OCI-LY7 (cell line): Measurements from ENCODE around the gene TMEM167B. TPM values are rescaled to one million over a fixed set of nuclear protein-coding genes. Genes with fewer than 3 reads are reported as not detected.
"Not testable (repeated sequence)": the region's sequence is repeated elsewhere in the genome, so short reads cannot be mapped to it uniquely, and the experiment has no call there.

ENCODE experiments used
- BruUV-seq: library from RNA; stranded (reverse); fragments of 400-500 nt; replicated peaks from 2 replicates; lab custom pipeline; 2021; lab: Mats Ljungman, UMichigan
- CTCF ChIA-PET: fragments of 300-600 bp; sonication (Branson Sonifier 250); formaldehyde crosslinking; loops from one replicate; lab custom pipeline; 2022; ENCODE audit warnings: antibody characterized with exemption; ENCODE audit not compliant: unreplicated experiment; lab: Charles Lee
- POLR2A ChIA-PET: fragments of 300-600 bp; sonication (Branson Sonifier 250); formaldehyde crosslinking; loops from one replicate; lab custom pipeline; 2022; ENCODE audit warnings: antibody characterized with exemption; lab: Charles Lee
- DNase-seq: peaks from one replicate; pipeline ENCODE4 v3.0.0-alpha.2; 2015; ENCODE audit warnings: low spot score
- H2AFZ ChIP-seq: fragments of 200-600 bp; sonication (generic), shearing (Covaris generic); 2 replicates; pipeline ENCODE4 v1.6.1; 2014; ENCODE audit warnings: mild to moderate bottlenecking, antibody characterized with exemption, low read length, moderate library complexity
- H3K27ac ChIP-seq: fragments of 200-600 bp; sonication (generic); 2 replicates; pipeline ENCODE4 v1.5.1; 2014; ENCODE audit warnings: mixed run types, low read depth, mild to moderate bottlenecking, moderate library complexity, low read length, inconsistent platforms; ENCODE audit not compliant: poor library complexity, severe bottlenecking
- H3K36me3 ChIP-seq: fragments of 200-600 bp; sonication (generic); 2 replicates; pipeline ENCODE4 v1.6.1; 2014; ENCODE audit warnings: mild to moderate bottlenecking, antibody characterized with exemption, low read length, moderate library complexity, mixed read lengths; ENCODE audit not compliant: insufficient read depth
- H3K4me1 ChIP-seq: fragments of 200-600 bp; sonication (generic); 2 replicates; pipeline ENCODE4 v1.5.1; 2014; ENCODE audit warnings: mild to moderate bottlenecking, low read length; ENCODE audit not compliant: insufficient read depth, poor library complexity, severe bottlenecking
- H3K4me2 ChIP-seq: fragments of 200-600 bp; sonication (generic); 2 replicates; pipeline ENCODE4 v1.6.1; 2014; ENCODE audit warnings: mild to moderate bottlenecking, low read length
- H3K4me3 ChIP-seq: fragments of 200-600 bp; sonication (generic); 2 replicates; pipeline ENCODE4 v1.5.1; 2014; ENCODE audit warnings: mild to moderate bottlenecking, low read depth, low read length; ENCODE audit not compliant: poor library complexity, severe bottlenecking
- H3K79me2 ChIP-seq: fragments of 200-600 bp; sonication (generic); 2 replicates; pipeline ENCODE4 v1.6.1; 2016; ENCODE audit warnings: low read depth, mild to moderate bottlenecking, low read length, moderate library complexity, mixed read lengths; ENCODE audit not compliant: insufficient read depth
- H3K9me2 ChIP-seq: fragments of 200-600 bp; sonication (generic); 2 replicates; pipeline ENCODE4 v1.6.1; 2016; ENCODE audit warnings: mild to moderate bottlenecking, low read length, mixed read lengths; ENCODE audit not compliant: insufficient read depth
- H3K9me3 ChIP-seq: fragments of 200-600 bp; sonication (generic); 2 replicates; pipeline ENCODE4 v1.6.1; 2014; ENCODE audit warnings: mild to moderate bottlenecking, mixed run types, low read length, mixed read lengths
- H4K20me1 ChIP-seq: fragments of 200-600 bp; sonication (generic); 2 replicates; pipeline ENCODE4 v1.6.1; 2014; ENCODE audit warnings: mild to moderate bottlenecking, antibody characterized with exemption, low read length, moderate library complexity, mixed read lengths; ENCODE audit not compliant: insufficient read depth
- EZH2phosphoT487 ChIP-seq: fragments of 200-600 bp; sonication (generic); IDR thresholded peaks from 2 replicates; pipeline ENCODE4 v1.6.1; 2018; ENCODE audit warnings: low read depth, borderline replicate concordance, mild to moderate bottlenecking, mixed run types, antibody characterized with exemption, low read length, moderate library complexity, mixed read lengths
- intact Hi-C: fragments of 100-400 bp; cut with micrococcal nuclease; formaldehyde crosslinking; loops from one replicate; pipeline ENCODE4 v1.10.0; 2022; ENCODE audit not compliant: unreplicated experiment
- total RNA-seq, 2 experiments: library from RNA; depleted of rRNA in 1 of 2; stranded (reverse); fragments of >200 nt in 1 of 2; shearing (Covaris generic) in 1 of 2; gene quantifications; 2 replicates each; pipeline ENCODE4 v1.2.3, GENCODE V29; 2014 to 2022
- TF ChIP-seq, protein P1 (sequence below): fragments of 200-600 bp; sonication (generic); conservative IDR thresholded peaks from 2 replicates; pipeline ENCODE4 v1.5.1; 2014; ENCODE audit warnings: mild to moderate bottlenecking, antibody characterized with exemption, low read length, moderate library complexity, mixed read lengths

The TMEM167B gene
- total RNA-seq, 2 experiments from 2014 or later: 12.3 to 21.2 TPM

DNA sequence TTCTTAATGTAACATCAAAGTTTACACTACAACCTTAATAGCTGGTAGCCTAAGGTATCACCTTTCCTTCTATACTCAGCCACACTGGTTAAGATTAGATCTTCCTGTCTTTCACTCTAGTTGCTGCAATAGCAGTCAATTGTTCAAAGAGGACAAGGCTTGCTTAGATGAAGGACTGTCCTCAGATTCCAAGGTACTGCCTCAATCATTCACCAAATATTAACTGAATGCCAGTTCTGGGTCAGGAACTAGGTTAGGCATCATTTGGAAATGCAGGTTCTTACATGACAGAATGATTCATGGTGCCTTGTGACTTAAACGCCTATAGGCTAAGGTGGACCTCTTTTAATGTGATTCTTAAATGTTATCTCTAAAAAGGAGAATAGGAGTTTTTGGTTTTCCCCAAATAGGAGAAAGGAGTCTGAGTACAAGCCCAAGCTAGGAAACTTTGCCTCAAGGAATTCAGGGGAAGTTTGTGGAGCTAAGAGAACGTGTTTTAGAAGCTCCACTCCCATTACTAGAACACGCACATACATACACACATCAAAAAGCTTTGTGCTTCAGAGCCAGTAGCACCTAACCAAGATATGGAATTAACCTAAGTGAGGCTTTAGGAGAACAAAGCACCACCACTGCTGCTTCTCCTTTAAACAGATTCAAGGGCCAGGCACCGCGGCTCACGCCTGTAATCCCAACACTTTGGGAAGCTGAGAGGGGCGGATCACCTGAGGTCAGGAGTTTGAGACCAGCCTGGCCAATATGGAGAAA lies 40.2 kb upstream of the TMEM167B start:
- Histone ChIP-seq H3K27ac (no peak overlapping the region), H3K4me2 (no peak overlapping the region), H3K4me3 (no peak overlapping the region), H4K20me1 (no peaks in the 10 kb centered on the region), H3K79me2 (no peaks in the 10 kb centered on the region), H3K9me3 (no peaks in the 10 kb centered on the region), H2AFZ (no peak overlapping the region), H3K4me1 (no peaks in the 10 kb centered on the region), H3K36me3 (no peaks in the 10 kb centered on the region), H3K9me2 (no peaks in the 10 kb centered on the region)
- no TSS peak for BruUV-seq
- TF ChIP-seq, protein P1, sequence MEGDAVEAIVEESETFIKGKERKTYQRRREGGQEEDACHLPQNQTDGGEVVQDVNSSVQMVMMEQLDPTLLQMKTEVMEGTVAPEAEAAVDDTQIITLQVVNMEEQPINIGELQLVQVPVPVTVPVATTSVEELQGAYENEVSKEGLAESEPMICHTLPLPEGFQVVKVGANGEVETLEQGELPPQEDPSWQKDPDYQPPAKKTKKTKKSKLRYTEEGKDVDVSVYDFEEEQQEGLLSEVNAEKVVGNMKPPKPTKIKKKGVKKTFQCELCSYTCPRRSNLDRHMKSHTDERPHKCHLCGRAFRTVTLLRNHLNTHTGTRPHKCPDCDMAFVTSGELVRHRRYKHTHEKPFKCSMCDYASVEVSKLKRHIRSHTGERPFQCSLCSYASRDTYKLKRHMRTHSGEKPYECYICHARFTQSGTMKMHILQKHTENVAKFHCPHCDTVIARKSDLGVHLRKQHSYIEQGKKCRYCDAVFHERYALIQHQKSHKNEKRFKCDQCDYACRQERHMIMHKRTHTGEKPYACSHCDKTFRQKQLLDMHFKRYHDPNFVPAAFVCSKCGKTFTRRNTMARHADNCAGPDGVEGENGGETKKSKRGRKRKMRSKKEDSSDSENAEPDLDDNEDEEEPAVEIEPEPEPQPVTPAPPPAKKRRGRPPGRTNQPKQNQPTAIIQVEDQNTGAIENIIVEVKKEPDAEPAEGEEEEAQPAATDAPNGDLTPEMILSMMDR: no peak
- ChIA-PET CTCF (no interaction called here), POLR2A (interaction anchor here (0.6 kb wide), 1 partner anchor 12 kb away, joined by 6 read pairs; no protein-coding TSS in a partner anchor)
- intact Hi-C loops: no loop called here
- DNase-seq: no peak

DNA sequence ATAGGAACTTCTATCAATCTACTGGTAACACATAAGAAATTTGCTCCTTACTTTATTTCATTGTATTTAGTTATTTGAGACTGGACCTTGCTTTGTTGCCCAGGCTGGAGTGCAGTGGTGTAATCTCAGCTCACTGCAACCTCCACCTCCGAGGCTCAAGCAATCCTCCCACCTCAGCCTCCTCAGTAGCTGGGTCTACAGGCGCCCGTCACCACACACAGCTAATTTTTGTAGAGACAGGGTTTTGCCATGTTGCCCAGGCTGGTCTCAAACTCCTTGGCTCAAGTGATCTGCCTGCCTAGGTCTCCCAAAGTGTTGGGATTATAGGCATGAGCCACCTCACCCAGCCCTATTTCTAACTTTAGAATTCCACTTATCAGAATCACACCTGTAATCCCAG lies 38.4 kb upstream of the TMEM167B start:
- POLR2A ChIA-PET: interaction anchor here (0.6 kb wide), 1 partner anchor 131 kb away, joined by 14 read pairs; no protein-coding TSS in a partner anchor
- intact Hi-C loops, H3K9me3 ChIP-seq, H2AFZ ChIP-seq, H3K27ac ChIP-seq, BruUV-seq, CTCF ChIA-PET, DNase-seq, H3K4me1 ChIP-seq, H3K4me3 ChIP-seq, H3K36me3 ChIP-seq, H3K4me2 ChIP-seq, H3K79me2 ChIP-seq, H4K20me1 ChIP-seq, H3K9me2 ChIP-seq: not testable (repeated sequence)

DNA sequence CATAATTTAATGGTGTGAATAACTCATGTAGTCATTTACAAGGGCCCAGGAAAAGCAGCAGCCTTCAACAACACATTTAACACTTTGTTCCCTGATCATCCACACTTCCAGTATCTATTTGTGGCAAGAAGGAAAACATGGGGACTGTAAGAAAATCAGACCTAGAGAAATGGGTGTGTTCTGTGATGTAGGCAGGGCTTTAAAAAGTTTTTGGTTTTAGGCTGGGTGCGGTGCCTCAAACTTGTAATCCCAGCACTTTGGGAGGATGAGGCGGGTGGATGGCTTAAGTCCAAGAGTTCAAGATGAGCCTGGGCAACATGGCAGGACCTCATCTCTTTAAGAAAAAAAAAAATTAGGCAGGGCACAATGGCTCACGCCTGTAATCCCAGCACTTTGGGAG lies 34.5 kb upstream of the TMEM167B start:
- ChIA-PET CTCF (no interaction called here), POLR2A (no interaction called here)
- H3K4me2 ChIP-seq: no peak overlapping the region
- no peaks in the 10 kb centered on the region for H4K20me1 ChIP-seq
- H3K9me2 ChIP-seq: no peaks in the 10 kb centered on the region
- TF ChIP-seq, protein P1: no peak
- TF ChIP-seq EZH2phosphoT487: no peak
- H3K4me3 ChIP-seq: no peak overlapping the region
- H2AFZ ChIP-seq: no peak overlapping the region
- H3K36me3 ChIP-seq: no peaks in the 10 kb centered on the region
- H3K79me2 ChIP-seq: no peaks in the 10 kb centered on the region
- no peaks in the 10 kb centered on the region for H3K9me3 ChIP-seq
- no peaks in the 10 kb centered on the region for H3K4me1 ChIP-seq
- intact Hi-C loops: no loop called here
- DNase-seq: no peak
- no peak overlapping the region for H3K27ac ChIP-seq
- BruUV-seq: no TSS peak
